Measurements from ENCODE around the gene ATM.
"Not testable (repeated sequence)": the region's sequence is repeated elsewhere in the genome, so short reads cannot be mapped to it uniquely, and the experiment has no call there.

The ATM gene

DNA sequence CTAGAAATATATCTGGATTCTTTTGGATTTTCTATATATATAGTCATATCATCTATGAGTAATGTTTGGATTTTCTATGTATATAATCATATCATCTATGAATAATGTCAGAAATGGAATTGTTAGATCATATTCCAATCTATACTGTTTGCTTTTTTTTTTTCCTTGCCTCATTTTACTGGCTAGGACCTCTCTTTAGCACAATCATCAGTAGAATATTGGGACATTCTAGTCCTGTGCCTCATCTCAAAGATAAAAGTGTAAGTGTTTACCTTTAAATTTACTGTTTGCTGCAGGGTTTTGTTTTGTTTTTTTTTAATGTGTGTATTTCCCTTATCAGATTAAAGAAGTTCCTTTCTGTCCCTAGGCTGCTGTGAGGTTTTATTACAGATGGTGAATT, 147.4 kb downstream of the ATM start:
- Histone ChIP-seq H3K36me3 (ENCODE audit: control insufficient read depth, insufficient read depth, low read length) (peaks cover 7% of the 10 kb centered on the region), H3K4me3 (ENCODE audit: extremely low read depth, insufficient read depth, low read length, poor library complexity, severe bottlenecking) (no peak overlapping the region), H3K4me1 (ENCODE audit: control insufficient read depth, insufficient read depth, low read length, poor library complexity, severe bottlenecking) (no peaks in the 10 kb centered on the region)

DNA sequence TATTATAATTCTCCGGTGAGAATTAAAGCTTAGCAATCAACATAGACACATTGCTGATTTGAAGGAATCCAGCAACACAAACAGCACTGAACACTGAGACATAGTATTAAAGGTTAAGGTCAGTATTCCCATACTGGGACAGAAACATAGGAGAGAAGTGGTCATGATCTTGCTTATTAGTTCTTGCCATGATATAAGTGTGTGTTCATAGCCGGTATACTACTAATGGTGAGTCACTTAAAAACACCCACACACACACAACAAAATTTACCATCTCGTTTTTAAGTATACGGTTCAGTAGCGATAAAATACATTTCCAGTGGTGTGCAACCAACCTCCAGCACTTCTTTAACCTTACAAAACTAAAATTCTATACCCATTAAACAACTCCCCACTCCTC, 148.1 kb downstream of the ATM start:
- WGBS, 2 experiments (ENCODE audit: insufficient coverage in 2 of 2) = 86 to 90% methylated on average over 3 of the region's 5 CpGs
- Histone ChIP-seq H3K4me3 (ENCODE audit: extremely low read depth, insufficient read depth, low read length, poor library complexity, severe bottlenecking) (no peak overlapping the region), H3K27ac (ENCODE audit: low read depth, low read length, severe bottlenecking) (no peak overlapping the region), H3K9me3 (ENCODE audit: control insufficient read depth, low read length) (no peaks in the 10 kb centered on the region), H3K36me3 (ENCODE audit: control insufficient read depth, insufficient read depth, low read length) (peaks cover 4% of the 10 kb centered on the region), H3K4me1 (ENCODE audit: control insufficient read depth, insufficient read depth, low read length, poor library complexity, severe bottlenecking) (no peaks in the 10 kb centered on the region)

More for the DNA sequence above, 147.4 kb downstream of the ATM start:
- Histone ChIP-seq H3K9me3 (ENCODE audit: control insufficient read depth, low read length) (no peaks in the 10 kb centered on the region), H3K27ac (ENCODE audit: low read depth, low read length, severe bottlenecking) (no peak overlapping the region)

DNA sequence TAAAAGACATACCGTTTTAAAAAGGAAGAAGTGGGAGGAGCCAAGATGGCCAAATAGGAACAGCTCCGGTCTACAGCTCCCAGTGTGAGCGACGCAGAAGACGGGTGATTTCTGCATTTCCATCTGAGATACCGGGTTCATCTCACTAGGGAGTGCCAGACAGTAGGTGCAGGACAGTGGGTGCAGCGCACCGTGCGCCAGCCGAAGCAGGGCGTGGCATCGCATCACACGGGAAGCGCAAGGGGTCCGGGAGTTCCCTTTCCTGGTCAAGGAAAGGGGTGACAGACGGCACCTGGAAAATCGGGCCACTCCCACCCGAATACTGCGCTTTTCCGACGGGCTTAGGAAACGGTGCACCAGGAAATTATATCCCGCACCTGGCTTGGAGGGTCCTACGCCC, 150.6 kb downstream of the ATM start:
- 85 to 99% methylated on average over 17 to 22 of the region's 24 CpGs for WGBS, 2 experiments (ENCODE audit: insufficient coverage in 2 of 2)
- H3K9me3 ChIP-seq (ENCODE audit: control insufficient read depth, low read length); H3K36me3 ChIP-seq (ENCODE audit: control insufficient read depth, insufficient read depth, low read length); H3K4me3 ChIP-seq (ENCODE audit: extremely low read depth, insufficient read depth, low read length, poor library complexity, severe bottlenecking); H3K4me1 ChIP-seq (ENCODE audit: control insufficient read depth, insufficient read depth, low read length, poor library complexity, severe bottlenecking); H3K27ac ChIP-seq (ENCODE audit: low read depth, low read length, severe bottlenecking): not testable (repeated sequence)

DNA sequence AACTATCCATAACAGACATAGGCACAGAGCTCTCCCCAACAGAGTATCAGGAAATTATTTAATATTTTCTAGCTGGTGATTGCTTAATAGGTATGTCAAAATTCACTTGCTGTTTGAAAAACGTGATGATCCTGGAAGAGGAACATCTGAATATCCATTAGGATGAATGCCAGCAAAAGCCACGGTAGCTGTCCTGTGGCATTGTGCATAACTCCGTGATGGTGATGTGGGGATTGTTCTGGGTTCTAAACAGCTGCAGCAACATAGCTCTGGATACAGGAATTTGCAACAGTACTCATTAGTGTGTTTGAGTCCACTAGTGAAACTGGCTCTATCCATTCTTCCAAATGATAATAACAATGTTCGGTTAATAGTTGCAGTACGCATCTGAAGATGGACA, 165.7 kb downstream of the ATM start:
- Histone ChIP-seq H3K4me3 (ENCODE audit: extremely low read depth, insufficient read depth, low read length, poor library complexity, severe bottlenecking) (no peak overlapping the region), H3K36me3 (ENCODE audit: control insufficient read depth, insufficient read depth, low read length) (no peaks in the 10 kb centered on the region), H3K4me1 (ENCODE audit: control insufficient read depth, insufficient read depth, low read length, poor library complexity, severe bottlenecking) (no peaks in the 10 kb centered on the region), H3K9me3 (ENCODE audit: control insufficient read depth, low read length) (no peaks in the 10 kb centered on the region), H3K27ac (ENCODE audit: low read depth, low read length, severe bottlenecking) (no peak overlapping the region)
- WGBS, 2 experiments (ENCODE audit: insufficient coverage in 2 of 2) = 90 to 91% methylated on average over 5 of the region's 5 CpGs

DNA sequence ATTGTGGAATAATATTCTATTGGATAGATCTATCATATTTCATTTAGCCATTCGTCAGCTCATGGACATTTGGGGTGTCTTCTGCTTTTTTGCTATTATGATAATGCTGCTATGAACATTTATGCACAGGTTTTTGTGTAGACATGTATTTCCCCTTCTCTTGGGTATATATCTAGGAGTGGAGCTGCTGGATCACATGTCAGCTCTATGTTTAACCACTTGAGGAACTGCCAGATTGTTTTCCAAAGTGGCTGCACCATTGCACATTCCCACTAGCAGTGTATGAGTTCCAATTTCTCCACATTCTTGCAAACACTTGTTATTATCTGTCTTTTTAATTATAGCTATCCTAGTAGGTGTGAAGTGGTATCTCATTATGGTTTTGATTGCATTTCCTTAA, 169.5 kb downstream of the ATM start:
- no peaks in the 10 kb centered on the region for H3K36me3 ChIP-seq (ENCODE audit: control insufficient read depth, insufficient read depth, low read length)
- no CpG with 5 or more reads among the region's 1 CpG for WGBS, 2 experiments (ENCODE audit: insufficient coverage in 2 of 2)
- H3K27ac ChIP-seq (ENCODE audit: low read depth, low read length, severe bottlenecking) = no peak overlapping the region
- H3K4me1 ChIP-seq (ENCODE audit: control insufficient read depth, insufficient read depth, low read length, poor library complexity, severe bottlenecking) = no peaks in the 10 kb centered on the region
- H3K4me3 ChIP-seq (ENCODE audit: extremely low read depth, insufficient read depth, low read length, poor library complexity, severe bottlenecking) = no peak overlapping the region
- H3K9me3 ChIP-seq (ENCODE audit: control insufficient read depth, low read length) = no peaks in the 10 kb centered on the region

DNA sequence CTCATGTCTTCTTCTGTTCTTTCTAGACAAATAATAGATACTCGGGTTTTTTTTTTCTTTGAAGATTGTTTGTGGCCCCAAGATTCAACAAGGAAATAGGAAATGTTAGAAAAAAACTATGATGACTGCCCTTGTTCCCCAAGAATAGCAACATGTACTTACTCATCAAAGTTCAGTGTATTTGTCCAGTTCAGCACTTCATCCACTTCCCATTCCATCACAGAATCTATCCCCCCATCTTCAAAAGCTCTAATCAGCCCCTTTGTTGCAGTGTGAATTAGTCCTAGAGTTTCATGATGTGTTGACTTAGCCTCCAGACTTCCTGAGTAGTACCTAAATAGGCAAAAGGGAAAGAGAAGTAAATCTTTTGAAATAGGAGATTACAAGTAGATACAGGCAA, 170.2 kb downstream of the ATM start:
- no peaks in the 10 kb centered on the region for H3K36me3 ChIP-seq (ENCODE audit: control insufficient read depth, insufficient read depth, low read length)
- H3K9me3 ChIP-seq (ENCODE audit: control insufficient read depth, low read length) = no peaks in the 10 kb centered on the region
- H3K4me1 ChIP-seq (ENCODE audit: control insufficient read depth, insufficient read depth, low read length, poor library complexity, severe bottlenecking) = no peaks in the 10 kb centered on the region
- H3K4me3 ChIP-seq (ENCODE audit: extremely low read depth, insufficient read depth, low read length, poor library complexity, severe bottlenecking) = no peak overlapping the region
- H3K27ac ChIP-seq (ENCODE audit: low read depth, low read length, severe bottlenecking) = no peak overlapping the region
- no CpG with 5 or more reads among the region's 1 CpG for WGBS, 2 experiments (ENCODE audit: insufficient coverage in 2 of 2)

DNA sequence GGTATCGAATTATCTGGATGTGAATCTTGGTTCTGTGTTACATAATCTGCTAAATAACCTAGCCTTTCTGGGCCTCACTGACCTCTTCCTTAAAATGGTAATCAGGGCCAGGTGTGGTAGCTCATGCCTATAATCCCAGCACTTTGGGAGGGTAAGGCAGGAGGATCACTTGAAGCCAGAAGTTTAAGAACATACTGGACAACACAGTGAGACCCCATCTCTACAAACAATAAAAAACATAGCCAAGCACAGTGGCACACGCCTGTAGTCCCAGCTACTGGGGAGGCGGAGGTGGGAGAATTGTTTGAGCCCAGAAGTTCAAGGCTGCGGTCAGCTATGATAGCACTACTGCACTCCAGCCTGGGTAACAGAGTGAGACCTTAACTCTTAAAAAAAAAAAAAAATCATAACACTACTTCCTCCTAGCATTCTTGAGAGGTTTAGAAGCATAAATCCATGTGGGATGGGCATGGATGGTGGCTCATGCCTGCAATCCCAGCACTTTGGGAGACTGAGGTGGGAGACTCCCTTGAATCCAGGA, 171.9 kb downstream of the ATM start:
- Histone ChIP-seq H3K4me3 (ENCODE audit: extremely low read depth, insufficient read depth, low read length, poor library complexity, severe bottlenecking) (no peak overlapping the region), H3K27ac (ENCODE audit: low read depth, low read length, severe bottlenecking) (no peak overlapping the region), H3K4me1 (ENCODE audit: control insufficient read depth, insufficient read depth, low read length, poor library complexity, severe bottlenecking) (no peaks in the 10 kb centered on the region), H3K9me3 (ENCODE audit: control insufficient read depth, low read length) (no peaks in the 10 kb centered on the region), H3K36me3 (ENCODE audit: control insufficient read depth, insufficient read depth, low read length) (no peaks in the 10 kb centered on the region)
- 95 to 100% methylated on average over 3 of the region's 4 CpGs for WGBS, 2 experiments (ENCODE audit: insufficient coverage in 2 of 2)

DNA sequence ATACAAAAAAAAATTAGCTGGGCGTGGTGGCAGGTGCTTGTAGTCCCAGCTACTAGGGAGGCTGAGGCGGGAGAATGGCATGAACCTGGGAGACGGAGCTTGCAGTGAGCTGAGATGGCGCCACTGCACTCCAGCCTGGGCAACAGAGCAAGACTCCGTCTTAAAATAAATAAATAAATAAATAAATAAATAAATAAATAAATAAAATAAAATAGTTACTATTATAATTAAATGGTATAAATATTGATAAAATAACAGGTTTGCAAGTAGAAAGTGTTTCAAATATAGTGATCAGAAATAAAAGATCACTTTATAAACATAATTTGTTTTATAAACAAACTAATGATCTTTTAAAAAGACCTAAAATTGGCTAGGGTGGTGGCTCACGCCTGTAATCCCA, 173.8 kb downstream of the ATM start:
- H3K27ac ChIP-seq (ENCODE audit: low read depth, low read length, severe bottlenecking); H3K36me3 ChIP-seq (ENCODE audit: control insufficient read depth, insufficient read depth, low read length); H3K4me1 ChIP-seq (ENCODE audit: control insufficient read depth, insufficient read depth, low read length, poor library complexity, severe bottlenecking); H3K9me3 ChIP-seq (ENCODE audit: control insufficient read depth, low read length); H3K4me3 ChIP-seq (ENCODE audit: extremely low read depth, insufficient read depth, low read length, poor library complexity, severe bottlenecking): not testable (repeated sequence)
- whole genome bisulfite sequencing, 2 experiments (ENCODE audit: insufficient coverage in 2 of 2) = 93 to 100% methylated on average over 2 to 4 of the region's 6 CpGs

DNA sequence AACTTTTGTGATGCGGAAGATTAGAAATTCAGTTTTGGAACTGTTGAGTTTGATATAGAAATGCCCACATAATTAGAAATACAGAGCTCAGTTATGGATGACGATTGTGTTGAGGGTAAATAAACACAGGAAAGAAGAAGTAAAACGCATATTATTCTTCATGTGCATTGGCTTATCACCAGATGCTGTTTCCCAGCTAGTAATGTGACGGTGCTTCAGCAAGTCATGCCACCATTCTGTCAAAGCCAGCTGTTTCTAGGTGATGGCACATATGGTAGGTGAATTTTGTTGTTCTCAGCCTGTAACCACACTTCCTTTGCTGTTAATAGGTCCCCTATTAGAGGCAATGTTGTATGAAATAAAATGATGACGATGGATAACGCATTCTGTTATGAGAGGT, 175.6 kb downstream of the ATM start:
- Histone ChIP-seq H3K27ac (ENCODE audit: low read depth, low read length, severe bottlenecking) (no peak overlapping the region), H3K4me3 (ENCODE audit: extremely low read depth, insufficient read depth, low read length, poor library complexity, severe bottlenecking) (no peak overlapping the region), H3K9me3 (ENCODE audit: control insufficient read depth, low read length) (no peaks in the 10 kb centered on the region), H3K4me1 (ENCODE audit: control insufficient read depth, insufficient read depth, low read length, poor library complexity, severe bottlenecking) (no peaks in the 10 kb centered on the region), H3K36me3 (ENCODE audit: control insufficient read depth, insufficient read depth, low read length) (no peaks in the 10 kb centered on the region)
- WGBS, 2 experiments (ENCODE audit: insufficient coverage in 2 of 2) = 88% methylated on average over 3 of the region's 6 CpGs

DNA sequence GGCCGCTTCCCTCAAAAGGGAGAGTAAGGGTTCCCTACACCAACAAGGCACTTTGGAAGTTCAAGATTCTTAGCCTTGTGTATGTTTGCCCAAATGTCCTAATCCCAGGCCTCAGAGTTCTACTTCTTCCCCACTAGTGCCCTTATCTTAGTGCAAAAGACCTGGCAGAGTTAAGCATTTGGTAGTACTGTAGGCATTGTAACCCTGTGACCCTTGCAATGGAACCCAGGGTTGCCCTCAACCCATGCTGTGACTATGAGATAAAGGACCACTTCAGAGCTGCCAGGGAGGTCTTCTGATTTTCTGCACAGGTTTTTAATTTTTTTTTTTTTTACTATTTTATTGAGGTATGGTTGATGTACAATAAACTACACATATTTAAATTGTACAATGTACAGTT, 179.4 kb downstream of the ATM start:
- no peak overlapping the region for H3K4me3 ChIP-seq (ENCODE audit: extremely low read depth, insufficient read depth, low read length, poor library complexity, severe bottlenecking)
- H3K27ac ChIP-seq (ENCODE audit: low read depth, low read length, severe bottlenecking) = no peak overlapping the region
- H3K4me1 ChIP-seq (ENCODE audit: control insufficient read depth, insufficient read depth, low read length, poor library complexity, severe bottlenecking) = no peaks in the 10 kb centered on the region
- H3K9me3 ChIP-seq (ENCODE audit: control insufficient read depth, low read length) = no peaks in the 10 kb centered on the region
- 80 to 83% methylated on average over 1 of the region's 1 CpG for WGBS, 2 experiments (ENCODE audit: insufficient coverage in 2 of 2)
- H3K36me3 ChIP-seq (ENCODE audit: control insufficient read depth, insufficient read depth, low read length) = no peaks in the 10 kb centered on the region

DNA sequence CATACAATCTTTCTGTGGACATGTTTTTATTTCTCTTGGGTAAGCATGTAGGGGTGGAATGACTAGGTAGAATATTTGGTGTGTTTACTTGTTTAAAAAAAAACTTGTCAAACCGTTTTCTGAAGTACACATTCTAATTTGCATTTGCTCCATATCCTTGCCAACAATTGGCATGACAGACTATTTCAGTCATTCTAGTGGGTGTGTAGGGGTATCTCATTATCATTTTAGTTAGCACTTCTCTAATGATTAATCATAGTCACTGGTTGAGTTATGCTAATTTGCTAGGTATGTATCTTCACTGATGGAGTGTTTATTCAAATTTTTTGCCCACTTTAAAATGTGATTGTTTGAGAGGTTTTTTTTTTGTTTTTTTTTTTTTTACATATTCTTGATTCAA, 180.2 kb downstream of the ATM start:
- Histone ChIP-seq H3K27ac (ENCODE audit: low read depth, low read length, severe bottlenecking) (no peak overlapping the region), H3K4me1 (ENCODE audit: control insufficient read depth, insufficient read depth, low read length, poor library complexity, severe bottlenecking) (no peaks in the 10 kb centered on the region), H3K4me3 (ENCODE audit: extremely low read depth, insufficient read depth, low read length, poor library complexity, severe bottlenecking) (no peak overlapping the region), H3K9me3 (ENCODE audit: control insufficient read depth, low read length) (no peaks in the 10 kb centered on the region), H3K36me3 (ENCODE audit: control insufficient read depth, insufficient read depth, low read length) (no peaks in the 10 kb centered on the region)
- no CpG with 5 or more reads among the region's 1 CpG for WGBS, 2 experiments (ENCODE audit: insufficient coverage in 2 of 2)

DNA sequence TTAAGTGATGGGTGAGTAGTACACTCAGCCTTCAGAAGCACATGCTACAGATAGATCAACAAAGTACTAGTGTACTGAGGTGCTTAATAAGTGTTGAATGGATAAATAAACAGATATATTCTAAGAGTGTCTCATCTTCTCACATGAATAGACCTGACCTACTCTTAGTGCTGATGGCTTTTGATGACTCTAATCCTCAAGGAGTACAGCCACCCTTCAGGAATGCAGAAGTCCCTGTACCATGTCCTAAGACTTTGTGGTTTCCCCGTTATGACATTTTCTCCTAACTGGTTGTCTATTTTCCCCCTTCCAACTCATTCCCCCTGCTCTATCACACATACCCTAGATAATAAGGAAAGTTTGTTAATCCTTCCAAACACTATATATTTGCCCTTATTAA, 182.8 kb downstream of the ATM start:
- WGBS, 2 experiments (ENCODE audit: insufficient coverage in 2 of 2) = no CpG with 5 or more reads among the region's 1 CpG
- no peaks in the 10 kb centered on the region for H3K9me3 ChIP-seq (ENCODE audit: control insufficient read depth, low read length)
- no peaks in the 10 kb centered on the region for H3K36me3 ChIP-seq (ENCODE audit: control insufficient read depth, insufficient read depth, low read length)
- H3K27ac ChIP-seq (ENCODE audit: low read depth, low read length, severe bottlenecking) = no peak overlapping the region
- H3K4me1 ChIP-seq (ENCODE audit: control insufficient read depth, insufficient read depth, low read length, poor library complexity, severe bottlenecking) = no peaks in the 10 kb centered on the region
- H3K4me3 ChIP-seq (ENCODE audit: extremely low read depth, insufficient read depth, low read length, poor library complexity, severe bottlenecking) = no peak overlapping the region
